ENCODE data around the gene ROR1.

ROR1 gene

DNA sequence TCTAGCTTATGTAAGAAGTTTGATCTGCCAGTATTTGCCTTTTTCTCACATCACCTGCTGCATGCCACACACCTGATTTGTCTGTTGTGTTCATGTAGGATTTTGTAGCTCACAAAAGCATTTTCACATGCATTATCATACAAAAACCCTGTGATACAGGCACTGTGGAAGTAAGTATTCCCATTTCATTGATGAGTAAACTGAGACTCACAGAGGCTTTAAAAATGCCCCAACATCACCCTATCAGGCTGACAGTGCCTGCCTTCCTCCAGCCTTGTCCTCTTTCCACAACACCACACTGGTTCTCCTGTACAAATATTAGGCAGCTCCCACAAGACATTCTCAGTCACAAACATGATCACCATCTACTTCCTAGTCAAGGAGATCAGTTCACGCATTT lies 343.7 kb downstream of the ROR1 start:
- no peak for FAIRE-seq

DNA sequence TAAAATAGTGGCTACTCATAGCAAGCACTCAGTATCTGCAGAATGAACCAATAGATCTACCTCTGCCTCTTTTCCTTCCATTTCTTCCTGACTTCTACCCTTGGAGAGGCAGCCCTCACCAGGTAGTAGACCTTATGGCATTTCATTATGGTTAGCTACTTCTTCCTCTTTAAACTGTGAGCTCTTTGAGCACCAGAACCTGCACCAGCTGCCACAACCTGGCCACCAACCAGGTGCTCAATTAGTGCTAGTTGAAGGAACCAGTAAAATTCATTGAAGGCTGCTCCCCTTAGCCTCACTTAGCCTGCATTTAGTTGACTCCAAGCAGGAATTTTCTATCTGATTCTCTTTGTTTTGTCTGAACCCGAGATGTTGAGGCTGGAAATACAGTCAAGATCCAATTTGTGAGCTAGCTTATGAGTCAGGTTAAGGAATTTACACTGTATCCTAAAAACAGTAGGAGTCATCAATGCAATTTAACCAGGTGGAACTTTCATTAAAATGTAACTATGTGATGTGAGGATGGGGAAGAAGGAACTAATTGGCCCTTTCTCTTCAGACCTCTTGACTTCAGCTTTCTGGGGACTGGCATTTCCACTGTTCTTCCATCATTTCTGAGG lies 348.1 kb downstream of the ROR1 start:
- FAIRE-seq: no peak

DNA sequence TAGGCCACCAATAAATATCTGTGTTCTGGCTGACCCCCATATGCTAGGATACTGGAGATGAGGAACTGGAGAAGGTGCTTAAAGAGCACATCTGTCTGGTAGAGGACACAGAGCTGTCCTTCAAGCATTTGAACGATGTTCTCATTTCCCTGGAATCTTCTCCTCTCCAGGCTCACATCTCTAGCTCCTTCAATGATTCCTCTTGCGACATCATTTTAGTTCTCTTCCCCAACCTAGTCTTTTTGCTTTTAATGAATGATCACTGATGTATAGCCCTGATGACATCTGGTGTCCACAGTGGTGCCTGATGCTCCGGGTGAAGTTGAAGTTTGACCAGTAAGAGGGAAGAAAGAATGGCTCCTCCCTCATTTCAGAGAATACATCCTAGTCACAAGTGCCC lies 348.8 kb downstream of the ROR1 start:
- no peak for FAIRE-seq

DNA sequence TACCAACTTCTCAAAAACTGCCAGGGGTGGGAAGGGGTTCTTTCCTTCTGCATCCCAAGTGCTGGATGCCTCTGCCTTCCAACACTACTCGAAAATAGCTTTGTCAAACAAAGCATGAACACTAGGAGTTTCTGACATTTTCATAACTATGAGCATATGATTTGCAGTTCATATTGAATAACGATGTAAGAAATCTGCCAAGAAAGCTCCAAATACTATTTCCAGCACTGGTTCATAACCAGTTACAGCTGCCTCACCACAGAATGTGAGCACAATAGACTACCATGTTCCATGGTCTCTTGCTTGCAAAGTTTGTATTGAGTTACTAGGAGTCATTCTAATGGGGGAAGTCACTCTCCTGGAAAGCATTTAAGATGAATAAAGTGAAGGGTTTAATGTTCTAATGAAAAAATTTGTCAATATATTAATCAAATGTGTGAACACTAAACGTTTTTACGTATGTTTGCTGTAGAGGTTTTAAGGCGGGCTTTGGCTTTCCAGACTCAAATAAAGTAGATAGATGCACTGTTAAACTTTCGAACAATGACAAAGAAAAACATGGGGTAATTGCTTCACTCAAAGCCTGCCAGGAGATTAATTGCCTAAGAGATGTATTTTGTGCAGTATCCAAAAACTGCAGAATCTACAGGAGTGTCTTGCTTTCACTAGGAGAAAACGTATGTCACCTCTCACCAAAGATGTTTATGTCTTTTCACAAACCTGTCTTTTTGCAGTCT lies 351.1 kb downstream of the ROR1 start:
- no peak for FAIRE-seq

DNA sequence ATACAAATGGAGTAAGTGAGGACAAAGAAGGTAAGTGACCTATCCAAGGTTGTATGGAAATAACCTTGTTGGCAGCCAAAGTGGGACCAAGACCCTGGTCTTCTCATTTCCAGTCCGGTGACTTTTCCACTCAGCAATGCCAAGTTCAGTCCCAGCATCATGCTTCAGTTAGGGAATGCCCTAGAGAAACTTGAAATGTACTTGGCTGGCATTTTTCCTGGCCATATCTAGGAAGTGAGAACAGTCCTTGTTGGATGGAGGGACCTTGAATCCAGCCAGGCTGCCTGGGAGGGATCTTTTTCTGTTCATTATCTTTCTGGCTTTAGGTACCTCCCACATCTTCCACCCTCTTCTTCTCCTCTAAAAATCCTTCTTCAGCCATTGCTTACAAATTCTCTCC lies 352.8 kb downstream of the ROR1 start:
- no peak for FAIRE-seq

DNA sequence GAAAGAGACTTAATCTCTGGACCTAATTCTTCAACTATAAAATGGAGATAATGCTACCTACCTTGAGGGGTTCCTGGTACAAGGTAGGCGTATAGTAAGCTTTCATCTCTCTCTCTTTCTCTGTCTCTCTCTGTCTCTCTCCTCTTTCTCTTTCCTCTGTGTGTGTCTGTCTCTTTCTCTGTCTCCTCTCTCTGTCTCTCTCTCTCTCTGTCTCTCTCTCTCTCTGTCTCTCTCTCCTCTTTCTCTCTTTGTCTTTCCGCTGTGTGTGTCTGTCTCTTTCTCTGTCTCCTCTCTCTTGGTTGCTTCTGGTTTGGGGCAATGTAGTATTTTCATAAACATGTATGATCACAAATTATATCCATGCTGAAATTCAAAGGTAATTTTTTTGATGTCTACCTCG lies 353.5 kb downstream of the ROR1 start:
- no peak for FAIRE-seq

DNA sequence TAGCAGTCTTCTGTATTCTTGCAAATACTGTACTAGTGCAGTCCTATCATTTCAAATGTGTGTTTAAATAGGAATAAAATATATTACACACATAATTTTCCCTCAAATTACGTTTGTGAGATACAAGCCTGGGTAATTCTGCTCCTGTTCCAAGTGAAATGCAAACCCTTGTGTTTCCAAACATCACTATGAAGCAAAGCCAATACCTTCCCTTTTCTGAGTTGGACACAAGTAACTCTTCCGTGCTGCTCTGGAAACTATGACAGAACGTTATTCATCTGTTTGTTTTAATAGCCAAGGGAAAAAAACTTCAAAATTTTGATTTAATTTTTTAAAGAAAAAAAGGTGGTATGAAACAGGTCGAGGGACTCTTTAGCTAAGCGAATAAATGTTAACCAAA lies 355.9 kb downstream of the ROR1 start:
- FAIRE-seq: no peak

DNA sequence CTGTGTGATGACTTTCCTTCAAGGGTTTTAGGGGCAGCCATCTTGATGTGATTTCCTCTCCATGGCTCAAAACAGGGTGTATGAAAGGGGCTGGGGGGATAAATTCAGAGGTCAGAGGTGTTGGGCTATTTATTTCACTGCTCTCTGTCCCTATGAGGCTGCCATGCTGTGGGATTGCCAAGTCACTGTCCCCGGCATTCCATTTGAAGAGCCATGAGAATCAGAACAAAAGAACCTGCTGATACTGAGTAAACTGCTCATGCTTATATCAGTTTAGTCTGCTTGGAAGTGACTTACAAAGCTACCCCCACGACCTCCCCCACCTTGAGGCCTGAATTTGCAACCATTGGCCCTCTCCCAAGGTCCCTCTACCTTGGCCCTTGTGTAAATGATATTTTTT lies 357.3 kb downstream of the ROR1 start:
- FAIRE-seq: no peak

DNA sequence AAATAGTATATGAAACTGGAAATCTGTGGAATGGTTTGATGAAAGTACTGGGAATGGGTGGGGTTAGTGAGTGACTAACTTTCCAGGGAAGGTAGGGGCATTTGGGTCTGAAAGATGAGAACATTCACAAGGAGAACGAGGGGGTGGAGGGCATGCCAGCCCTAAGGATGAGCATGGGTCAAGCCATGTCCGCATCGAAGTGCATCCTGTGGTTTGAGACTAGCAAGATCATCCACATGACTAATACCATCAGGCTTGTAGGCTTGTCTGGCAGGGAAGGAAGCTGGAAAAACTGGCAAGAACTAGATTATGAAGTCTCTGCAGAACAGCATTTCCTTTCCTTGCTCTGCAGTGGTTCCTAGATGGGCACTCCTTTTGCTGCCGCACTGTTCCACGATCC lies 359.2 kb downstream of the ROR1 start:
- FAIRE-seq: no peak

DNA sequence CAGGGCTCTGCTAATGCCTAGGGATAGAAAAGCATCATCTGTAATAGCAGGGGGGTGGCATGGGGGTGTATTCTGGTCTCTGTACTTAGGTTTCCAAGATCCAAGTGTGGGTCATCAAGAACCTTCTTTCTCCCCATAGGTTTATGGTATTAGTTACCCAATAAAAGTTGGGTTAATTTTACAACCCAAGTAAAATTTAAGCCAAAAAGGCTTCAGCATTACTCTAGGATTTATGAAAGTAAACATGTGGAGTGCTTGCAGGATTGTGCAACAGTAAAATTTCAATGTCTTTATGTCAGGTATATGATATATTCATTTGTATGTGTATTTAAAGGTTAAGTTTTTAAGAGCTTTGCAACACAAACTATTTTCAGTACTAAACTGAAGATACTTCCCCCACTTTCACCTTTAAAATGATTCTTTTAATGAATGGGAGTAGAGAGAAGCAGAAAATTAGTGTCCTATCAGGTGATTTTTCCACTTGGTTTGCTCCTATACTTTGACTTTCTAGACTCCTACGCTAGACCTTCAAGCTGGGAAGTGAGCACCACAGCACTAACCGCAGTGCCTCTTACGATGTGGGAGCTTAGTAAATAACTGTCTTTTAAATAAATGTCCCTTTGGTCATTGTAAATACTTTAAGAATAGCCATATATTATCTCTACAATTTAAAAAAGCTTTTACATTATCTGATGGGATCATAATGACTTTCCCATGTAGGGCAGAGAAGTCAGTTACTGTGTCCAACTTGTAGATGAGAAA lies 361.8 kb downstream of the ROR1 start:
- no peak for FAIRE-seq

DNA sequence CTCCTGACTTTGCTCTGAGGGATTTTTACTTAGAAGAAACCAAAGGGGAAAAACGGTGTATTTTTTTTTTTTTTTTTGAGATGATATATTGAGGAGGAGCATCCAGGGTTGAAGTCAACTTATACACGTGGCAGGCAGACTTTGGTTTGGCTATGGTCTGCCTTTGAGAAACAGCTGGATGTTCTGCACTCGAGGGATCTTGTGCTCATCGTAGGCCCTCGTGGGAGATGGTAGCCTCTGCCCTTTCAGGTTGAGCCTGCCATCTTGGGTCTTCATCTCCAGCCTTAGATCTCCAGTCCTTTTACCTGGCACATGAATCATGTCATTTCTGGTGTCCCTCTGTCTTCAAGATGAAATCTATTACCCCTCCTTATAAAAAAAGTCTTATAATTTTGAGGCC lies 362.5 kb downstream of the ROR1 start:
- FAIRE-seq: no peak

DNA sequence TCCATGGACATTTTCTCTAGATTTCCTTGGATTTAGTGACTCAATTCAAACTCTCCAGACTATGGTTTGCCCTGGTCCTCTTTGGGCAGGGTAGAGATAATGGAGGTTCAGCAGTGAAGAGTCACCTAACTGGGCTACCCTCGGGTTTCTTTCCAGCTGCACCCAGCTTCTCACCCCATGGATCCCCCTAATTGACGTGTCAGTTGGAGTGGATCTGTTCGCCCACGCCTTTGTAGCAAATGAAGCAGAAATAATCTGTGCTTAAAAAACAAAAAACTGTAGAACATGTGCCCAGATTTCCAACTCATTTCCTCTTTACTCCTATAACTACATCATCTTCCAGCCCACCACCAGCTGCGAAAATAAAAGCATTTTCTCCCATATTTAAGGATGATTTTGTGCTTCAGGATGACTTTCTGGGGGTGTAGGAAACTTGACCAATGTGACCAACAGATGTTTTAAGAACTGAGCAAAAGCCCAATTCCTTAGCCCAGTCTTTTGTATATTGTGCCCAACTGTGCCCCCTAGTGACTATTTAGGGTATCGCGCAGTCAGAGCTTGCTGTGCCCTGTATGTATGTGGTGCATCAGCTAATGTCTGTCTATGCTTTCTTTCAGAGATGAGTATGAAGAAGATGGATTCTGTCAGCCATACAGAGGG lies 363.1 kb downstream of the ROR1 start:
- peak; percentile 15 for FAIRE-seq

DNA sequence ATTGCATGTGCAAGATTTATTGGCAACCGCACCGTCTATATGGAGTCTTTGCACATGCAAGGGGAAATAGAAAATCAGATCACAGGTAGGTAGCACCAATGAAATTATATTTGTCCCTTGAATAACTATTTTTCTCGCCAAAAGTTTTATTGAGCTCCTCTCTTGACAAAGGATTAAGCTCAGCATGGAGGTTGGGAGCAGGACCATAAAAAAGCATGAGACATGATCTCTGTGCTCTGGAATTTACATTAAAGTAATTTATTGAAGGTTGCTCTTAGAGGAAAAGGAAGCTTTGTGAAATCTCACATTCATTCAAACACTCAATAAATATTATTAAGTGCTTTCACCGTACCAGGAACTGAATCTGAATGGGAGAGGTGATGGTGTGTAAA lies 363.6 kb downstream of the ROR1 start:
- no peak for FAIRE-seq

DNA sequence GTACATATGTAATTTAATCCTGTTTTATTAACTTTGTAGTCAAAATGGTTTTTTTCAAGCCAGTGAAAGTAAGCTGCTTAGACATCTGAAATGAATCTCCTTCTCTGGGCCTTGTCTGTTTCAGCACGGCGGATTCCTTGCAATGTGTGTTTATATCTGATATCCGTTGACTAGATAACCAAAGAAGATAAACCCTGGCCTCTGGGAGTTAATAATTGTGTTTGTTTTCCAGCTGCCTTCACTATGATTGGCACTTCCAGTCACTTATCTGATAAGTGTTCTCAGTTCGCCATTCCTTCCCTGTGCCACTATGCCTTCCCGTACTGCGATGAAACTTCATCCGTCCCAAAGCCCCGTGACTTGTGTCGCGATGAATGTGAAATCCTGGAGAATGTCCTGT lies 366.1 kb downstream of the ROR1 start:
- no peak for FAIRE-seq

DNA sequence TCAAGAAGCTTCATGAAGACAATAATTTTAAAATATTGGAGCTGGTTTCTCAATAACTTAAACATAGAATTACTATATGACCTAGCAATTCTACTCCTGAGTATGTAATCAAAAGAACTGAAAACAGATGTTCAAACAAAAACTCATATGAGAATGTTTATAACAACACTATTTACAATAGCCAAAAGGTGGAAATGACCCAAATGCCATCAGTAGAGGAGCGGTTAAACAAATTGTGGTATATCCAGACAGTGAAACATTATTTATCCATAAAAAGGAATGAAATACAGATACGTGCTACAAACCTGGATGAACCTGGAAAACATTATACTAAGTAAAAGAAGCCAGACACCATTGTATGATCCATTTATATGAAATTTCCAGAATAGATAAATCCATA lies 366.8 kb downstream of the ROR1 start:
- no peak for FAIRE-seq

DNA sequence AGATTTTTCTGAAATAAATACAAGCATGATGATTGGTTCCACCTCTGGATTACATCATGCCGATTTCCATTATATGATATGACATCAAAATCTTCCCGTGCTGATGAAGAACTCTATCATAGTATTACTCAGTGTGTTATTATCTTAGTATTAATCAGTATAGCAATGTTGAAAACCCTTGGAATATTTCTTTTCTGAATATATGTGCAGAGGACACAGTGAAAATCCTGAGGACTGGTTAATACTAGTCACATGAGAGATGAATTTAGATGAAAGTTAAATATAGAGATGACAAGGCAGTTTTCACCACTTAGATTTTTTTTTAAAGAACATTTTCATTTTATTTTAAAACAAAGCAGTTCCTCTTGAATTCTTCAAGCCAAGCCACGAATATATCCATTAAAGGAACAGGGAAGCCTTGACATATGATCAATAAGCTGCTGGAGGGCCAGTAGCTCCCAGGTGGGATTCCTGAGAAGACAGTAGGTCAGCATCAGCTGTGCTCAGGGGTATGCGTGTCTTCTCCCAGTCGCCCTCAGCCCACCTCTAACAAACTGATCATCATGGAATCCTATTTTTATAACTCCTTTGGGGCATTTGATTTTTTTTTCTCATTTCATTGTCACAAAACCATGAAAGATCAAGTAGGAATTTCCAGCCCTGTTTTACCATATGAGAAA lies 373.4 kb downstream of the ROR1 start:
- FAIRE-seq: no peak

DNA sequence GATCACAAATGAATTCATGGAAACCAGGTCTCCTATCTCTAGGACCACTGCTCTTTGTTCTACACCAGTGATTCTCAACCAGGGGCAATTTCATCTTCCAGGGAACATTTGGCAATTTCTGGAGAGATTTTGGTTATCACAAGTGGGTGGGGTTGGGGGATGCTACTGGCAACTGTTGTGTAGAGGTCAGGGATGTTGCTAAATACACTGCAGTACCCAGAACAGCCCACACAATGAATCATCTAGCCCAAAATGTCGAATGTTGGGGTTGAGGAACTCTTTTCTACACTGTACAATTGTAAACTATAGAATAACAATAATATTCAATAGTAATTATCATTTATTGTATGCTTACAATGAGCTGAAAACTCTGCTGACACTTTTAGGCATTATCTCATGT lies 373.9 kb downstream of the ROR1 start:
- no peak for FAIRE-seq

DNA sequence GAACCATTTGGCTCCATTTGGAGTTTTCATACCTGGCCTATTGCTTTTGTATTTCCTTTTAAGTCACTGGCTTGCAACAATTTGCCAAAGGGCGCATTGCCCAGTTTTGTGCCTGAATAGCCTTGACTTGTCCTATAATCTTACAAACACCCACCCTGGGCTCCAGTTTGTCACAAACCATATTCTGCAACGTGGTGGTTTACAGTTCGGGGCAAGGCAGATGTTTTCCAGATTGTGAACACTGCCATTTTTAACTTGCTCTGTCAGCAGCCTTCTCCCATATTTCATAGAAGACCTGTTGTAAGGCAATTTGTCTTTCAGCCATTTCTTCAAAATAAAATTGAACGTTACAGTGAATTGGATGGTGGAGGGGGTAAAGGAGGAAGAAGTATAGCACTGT lies 376.4 kb downstream of the ROR1 start:
- FAIRE-seq: no peak

DNA sequence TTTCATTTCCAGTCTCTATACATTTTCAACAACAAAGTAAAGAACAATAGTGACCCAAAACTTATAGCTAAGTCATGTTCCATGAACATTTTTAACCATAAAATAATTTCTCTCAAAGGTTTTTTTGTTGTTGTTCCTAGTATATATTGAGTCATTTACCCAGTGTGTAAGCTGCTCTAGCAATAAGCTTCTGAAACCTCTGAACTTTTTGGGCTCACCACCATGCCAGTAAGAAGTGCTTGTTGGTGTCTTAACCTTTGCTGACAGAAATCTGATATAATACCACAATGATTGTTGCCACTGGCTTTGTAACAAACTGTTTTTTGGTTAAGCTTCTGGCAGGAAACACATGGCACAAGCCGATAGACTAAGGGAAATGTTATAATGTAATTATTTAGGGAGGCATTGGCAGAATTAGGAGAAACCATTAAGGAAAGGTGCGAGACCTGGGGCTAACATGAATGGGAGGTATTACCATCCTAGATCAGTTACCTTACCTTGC lies 377.0 kb downstream of the ROR1 start:
- no peak for FAIRE-seq

DNA sequence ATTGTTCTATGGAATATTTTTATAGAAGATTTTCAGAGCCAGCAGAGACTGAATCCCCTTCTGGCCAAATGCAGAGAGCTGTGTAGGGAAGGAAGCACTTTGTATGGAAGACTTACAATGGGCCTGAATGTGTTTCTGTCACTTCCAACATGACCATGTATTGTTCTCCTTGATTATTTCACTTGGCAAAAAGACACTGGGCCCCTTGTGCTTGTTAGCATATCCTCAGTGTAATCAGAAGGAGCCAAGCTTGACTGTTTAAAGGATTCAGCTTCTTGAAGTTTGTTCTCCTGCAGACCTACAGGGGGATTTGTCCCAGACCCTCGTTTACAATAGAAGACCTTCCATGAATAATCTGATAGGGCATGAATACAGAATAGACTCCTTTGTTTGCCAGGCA lies 381.5 kb downstream of the ROR1 start:
- FAIRE-seq: no peak

DNA sequence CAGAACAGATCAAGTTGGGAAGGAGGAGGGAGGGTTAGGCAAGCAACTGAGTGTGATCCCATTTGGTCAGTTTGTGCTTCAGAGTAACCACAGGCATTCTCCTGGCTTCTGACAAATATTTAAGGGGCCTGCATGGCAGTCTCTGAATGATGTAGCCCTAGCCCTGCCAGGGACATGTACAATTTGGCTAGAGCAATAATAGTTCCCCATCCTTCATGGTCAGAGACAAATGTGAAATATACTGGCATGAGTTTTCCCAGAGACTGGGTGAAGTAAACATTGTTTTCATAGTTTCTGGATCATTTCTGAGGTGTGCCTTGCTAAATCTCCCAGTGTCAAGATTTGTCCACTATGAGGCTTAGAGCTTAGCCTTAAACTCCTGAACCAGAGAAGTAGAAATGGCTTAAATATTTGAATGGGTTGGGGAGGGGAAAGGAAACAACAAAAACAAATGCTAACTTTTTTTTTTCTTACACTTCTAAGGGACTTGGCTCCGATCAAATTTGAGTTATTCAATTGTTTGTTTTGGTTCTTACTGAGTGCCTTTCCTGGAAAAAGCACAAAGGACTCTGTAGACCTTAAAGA lies 387.6 kb downstream of the ROR1 start:
- no peak for FAIRE-seq

DNA sequence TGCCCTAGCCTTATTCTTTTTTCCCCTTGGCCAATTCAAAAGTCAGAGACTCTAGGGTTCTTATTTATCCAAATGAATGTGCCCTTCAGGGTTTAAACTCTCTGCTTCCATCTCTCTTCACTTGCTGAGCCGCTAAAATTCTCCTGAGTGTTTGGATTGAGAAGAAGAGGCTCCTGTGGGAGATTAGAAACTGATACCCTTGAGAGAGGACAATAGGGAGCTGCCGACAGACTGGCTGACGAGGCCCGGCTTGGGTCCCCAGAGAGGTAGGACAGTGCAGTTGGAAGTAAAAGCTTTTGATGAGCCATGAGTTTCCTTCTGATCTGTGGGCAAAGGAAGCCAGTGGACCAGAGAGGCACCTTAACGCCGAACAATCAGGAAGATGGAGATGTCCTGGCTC lies 388.3 kb downstream of the ROR1 start:
- no peak for FAIRE-seq

DNA sequence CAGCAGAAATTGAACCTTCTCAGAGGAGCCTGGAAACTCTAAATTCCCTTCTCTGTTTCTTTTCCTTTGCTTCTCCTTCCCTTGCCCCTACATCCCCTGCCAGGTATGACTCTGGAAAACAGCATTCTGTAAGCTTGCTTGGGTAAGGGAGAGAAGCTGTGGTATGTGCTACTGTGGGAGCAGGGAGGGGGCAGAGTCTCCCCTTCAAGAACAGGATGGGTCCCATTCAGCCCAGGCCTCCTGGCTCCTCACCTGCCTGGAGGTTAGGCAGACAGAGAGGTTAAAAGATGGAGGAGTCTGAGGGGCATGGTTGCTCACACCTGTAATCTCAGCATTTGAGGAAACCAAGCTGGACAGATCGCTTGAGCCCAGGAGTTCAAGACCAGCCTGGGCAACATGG lies 389.0 kb downstream of the ROR1 start:
- no peak for FAIRE-seq

All from G401.6 (cell line).